Raji (cell line): Measurements from ENCODE around the gene KRTAP26-1.

Experiments used
- POLR2A ChIP-seq: IDR thresholded peaks from 2 replicates; pipeline ENCODE4 v1.6.1; 2011; ENCODE audit warnings: low read depth, low read length, control low read depth; ENCODE audit not compliant: insufficient read depth

The KRTAP26-1 gene

DNA sequence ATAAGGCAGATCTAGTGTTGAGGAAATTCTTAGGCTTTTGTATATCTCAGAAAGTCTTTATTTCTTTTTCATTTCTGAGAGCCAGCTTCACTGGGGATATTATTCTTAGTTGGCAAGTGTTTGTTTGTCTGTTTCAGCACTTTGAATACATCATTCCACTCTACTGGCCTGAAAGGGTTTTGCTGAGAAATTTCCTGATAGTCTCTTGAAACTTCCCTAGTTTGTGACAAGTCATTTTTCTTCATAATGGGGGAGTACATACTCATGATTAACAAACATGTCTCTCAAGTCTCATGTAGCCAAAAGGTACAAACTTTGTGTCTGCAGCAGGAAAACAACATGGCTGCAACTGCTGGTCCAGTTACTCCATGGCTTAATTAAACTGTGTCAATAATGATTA lies 6.3 kb upstream of the KRTAP26-1 start:
- no peak for TF ChIP-seq POLR2A

- TF ChIP-seq POLR2A: no peak
These were observed 4.4 kb downstream of the KRTAP26-1 start for GRCh38 chr21:30315701-30316100.

- TF ChIP-seq POLR2A: no peak
These were observed 13.2 kb downstream of the KRTAP26-1 start for GRCh38 chr21:30306884-30307283.

DNA sequence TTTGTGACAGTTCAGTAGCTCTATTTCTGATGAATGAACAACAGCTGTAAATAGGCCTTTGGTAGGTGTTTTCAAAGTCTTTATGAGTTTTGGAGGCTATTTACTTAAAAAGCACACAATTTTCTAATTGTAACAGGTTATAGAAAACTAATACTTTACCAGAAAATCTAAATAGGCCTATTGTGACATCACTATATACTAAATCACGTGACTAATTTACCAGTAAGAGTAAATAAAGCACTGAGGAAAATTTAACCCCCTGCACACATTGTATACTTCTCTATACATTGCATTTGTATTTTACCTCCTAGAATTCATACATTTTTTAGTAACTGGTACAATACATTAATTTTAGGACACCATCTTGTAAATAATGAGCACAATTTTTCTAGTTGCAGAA lies 15.0 kb downstream of the KRTAP26-1 start:
- TF ChIP-seq POLR2A: no peak

DNA sequence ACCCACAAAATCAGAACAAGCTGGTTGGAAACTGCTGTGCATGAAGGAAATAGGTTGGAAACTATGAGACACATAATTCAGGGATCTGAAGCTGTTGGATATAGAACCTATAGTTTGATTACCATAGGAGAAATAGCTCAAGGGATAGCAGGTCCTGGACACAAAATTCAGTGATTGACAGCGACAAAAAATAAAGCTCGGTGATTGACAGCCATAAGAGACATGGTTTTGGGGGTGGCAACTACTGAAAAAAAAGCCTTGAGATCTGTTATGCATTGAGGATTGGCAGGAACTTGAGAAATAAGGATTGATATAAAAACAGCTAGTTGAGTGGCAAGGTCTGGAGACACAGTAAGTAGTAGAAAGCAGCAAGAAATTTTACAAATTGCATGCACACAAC lies 30.9 kb downstream of the KRTAP26-1 start, which contains the start of gene KRTAP25-1:
Gene KRTAP25-1 (minus strand): TSS at position 300 of the 400 bp plus-strand sequence. CDS start 24 bp downstream, at position 276.
- TF ChIP-seq POLR2A: no peak

DNA sequence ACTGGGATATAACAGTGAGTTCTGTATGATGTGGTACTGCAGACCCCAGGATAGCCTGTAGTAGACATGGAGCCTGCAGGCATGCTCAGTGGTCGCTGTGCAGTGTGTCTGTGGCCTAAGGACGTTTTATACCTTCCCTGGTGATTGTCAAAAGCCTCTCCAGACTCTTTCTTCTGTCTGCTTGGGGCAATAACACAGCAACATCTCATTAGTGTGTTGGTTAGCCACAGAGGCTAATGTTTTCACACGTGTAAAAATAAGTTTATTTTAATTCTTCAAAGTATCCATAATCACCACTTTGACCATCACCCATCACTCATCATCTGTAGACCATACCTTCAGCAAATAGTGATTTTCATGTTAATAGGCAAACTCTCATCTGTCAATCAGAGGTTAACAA lies 37.3 kb downstream of the KRTAP26-1 start, which contains the start of gene KRTAP24-1:
Gene KRTAP24-1 (minus strand): TSS at position 101 of the 400 bp plus-strand sequence. CDS start 18 bp downstream, at position 83.
- TF ChIP-seq POLR2A: no peak

DNA sequence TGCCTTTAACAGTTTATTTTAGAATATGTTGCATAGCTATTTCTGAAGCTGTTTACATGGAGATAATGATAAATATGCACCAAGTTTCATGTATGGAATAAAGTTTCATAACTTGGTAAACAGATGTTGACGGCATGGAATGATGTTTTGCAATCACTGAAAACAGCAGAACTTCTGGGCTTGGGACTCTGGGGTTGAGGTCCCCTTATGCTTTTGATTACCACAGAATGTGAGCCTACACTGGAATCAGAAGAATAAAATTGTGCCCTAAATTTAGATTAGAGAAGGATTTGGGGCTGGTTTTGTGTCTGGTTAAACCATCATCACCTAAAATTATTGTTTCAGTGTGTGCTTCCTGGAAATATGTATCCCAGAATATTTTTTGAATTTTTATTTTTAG lies 48.5 kb downstream of the KRTAP26-1 start:
- no peak for TF ChIP-seq POLR2A

DNA sequence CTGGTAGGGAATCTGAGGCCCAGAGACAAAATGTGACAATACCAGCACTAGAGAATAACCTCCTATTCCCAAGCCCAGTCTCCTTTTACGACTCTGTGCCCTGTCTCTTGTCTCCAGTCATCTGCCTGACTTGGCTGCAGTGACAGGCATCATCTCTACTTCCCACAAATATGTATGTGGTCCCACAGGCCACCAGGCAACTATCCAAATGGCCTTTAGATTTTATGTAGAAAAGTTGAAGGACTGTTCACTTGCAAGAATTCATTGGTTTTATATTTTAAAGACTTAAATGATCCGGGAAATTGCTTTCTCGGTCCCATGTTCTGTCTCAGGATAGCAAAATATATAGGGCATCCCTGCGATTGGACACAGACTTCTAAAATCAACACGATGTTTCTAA lies 49.0 kb downstream of the KRTAP26-1 start:
- TF ChIP-seq POLR2A: no peak

DNA sequence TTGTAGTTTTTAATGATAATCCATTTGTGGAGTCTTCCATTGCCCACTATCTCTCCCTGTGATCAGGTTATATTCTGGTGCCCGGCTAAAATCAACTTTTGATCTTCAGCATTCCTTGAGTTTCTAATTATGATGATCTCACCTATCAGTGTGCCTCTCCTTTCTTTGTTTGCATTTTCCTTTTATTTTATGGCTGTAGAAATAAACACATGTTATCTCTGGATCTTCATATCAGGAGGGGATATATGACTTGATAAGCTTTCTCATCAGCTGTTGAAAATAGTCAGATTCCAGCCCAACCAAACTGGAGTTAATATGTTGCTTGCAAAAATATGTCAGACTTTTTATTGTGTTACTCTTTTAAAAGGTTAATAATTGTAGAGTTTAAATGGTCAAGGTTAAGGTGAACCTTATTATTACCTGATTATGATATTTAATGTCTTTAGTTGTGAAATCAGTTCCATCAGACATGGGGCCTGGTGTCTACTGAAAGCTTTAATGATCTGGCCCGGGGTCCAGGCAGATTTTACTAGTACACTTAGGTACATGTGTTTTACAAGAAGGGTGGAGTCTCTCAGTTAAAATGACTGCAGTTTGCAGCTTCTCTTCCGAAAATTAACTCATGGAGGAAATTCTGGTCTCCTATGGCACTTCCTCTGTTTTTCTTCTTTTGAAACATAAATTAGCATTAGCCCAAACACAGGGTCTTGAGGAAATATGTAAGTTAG lies 50.1 kb downstream of the KRTAP26-1 start:
- no peak for TF ChIP-seq POLR2A
